ENCODE measurements around the gene CEP350.

GRCh38 chr1:180092931-180093650 is 138.5 kb downstream of the CEP350 start:
- TF ChIP-seq CTCF (IDR thresholded peaks at IDR 0.05) (no peak), ZFX (IDR thresholded peaks at IDR 0.05; ENCODE audit: borderline replicate concordance) (no peak)
